Measurements from ENCODE around the gene DXO.
"Not testable (repeated sequence)": the region's sequence is repeated elsewhere in the genome, so short reads cannot be mapped to it uniquely, and the experiment has no call there.

Gene DXO

DNA sequence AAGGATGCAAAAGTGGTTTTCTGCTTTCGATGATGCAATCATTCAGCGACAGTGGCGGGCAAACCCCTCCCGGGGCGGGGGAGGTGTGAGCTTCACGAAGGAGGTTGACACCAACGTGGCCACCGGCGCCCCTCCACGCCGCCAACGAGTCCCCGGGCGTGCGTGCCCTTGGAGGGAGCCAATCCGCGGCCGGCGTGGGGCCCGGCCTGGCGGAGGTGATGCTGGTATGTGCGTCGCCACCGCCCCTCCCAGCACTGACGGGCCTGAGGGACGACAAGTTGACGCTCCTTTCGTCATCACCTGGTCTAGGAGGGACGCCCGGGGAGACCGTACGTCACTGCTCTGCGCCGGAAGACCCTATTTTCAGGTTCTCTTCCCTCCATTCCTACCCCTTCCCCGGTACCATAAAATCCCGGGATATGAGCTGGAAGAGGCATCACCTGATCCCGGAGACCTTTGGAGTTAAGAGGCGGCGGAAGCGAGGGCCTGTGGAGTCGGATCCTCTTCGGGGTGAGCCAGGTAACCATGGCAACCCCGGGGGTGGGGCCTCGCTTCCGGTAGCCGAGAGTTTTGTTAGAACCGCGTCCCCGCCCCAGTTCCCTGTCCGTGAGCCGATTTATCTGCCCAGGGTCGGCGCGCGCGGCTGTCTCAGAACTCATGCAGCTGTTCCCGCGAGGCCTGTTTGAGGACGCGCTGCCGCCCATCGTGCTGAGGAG, at the start of gene DXO:
TSS of gene DXO (minus strand) at position 146 of the 716 bp plus-strand sequence. CDS start 463 bp downstream, outside the sequence.
- peak; percentile 98 for DNase-seq

GRCh38 chr6:32014547-32014946, 42.6 kb upstream of the DXO start, which contains the start of gene C4B:
TSS of gene C4B (plus strand) at chr6:32014795. CDS start at chr6:32014846, 51 bp downstream.
- DNase-seq = not testable (repeated sequence)

DNA sequence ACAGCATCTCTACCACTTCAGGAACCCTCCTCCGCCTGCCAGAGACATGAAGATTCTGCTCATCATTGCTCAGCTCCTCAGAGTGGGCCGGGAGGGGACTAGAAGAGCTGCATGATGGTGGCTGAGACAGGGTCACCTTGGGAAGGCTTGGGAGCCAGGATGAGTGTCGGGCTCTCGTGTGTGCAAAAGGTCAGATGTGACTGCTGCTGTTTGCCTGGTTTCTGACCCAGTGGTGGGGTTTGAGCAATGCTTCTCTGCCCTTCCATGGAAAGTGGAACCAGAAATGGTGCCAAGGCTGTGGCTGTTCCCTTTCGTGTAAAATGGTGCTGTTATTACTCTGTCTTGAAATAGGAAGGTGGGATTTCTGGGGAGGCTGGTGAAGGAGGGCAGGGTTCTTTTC, 41.8 kb upstream of the DXO start:
- DNase-seq = not testable (repeated sequence)

DNA sequence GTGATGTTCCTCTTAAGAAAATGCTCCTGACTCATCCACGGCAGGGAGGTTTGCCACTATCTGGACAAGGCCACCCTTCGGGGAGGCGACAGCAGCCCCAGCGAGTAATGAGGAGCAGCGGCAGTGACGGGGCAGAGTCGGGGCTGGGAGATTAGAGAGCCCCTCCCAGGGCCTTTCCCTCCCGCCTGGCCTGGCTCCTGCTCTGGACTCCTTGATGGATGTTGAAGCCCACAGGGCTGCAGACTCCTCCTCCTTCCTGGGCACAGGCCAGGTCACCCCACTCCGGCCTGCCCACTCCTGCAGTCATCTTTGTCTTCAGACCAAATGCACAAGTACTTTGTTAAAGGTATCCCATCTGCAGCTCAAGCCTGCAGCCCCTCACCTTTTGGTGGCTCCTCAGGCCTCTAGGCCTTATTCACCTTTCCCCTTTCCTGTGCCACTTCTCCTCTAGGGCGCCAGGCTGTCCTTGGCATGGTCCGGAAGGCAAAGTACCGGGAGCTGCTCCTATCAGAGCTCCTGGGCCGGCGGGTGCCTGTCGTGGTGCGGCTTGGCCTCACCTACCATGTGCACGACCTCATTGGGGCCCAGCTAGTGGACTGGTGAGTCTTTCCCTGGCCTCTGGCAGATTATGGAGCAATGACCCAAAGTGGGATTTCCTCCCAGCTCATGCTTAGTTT, 41.1 kb upstream of the DXO start:
- not testable (repeated sequence) for DNase-seq

GRCh38 chr6:32010856-32011530, 39.1 kb upstream of the DXO start:
- not testable (repeated sequence) for DNase-seq

DNA sequence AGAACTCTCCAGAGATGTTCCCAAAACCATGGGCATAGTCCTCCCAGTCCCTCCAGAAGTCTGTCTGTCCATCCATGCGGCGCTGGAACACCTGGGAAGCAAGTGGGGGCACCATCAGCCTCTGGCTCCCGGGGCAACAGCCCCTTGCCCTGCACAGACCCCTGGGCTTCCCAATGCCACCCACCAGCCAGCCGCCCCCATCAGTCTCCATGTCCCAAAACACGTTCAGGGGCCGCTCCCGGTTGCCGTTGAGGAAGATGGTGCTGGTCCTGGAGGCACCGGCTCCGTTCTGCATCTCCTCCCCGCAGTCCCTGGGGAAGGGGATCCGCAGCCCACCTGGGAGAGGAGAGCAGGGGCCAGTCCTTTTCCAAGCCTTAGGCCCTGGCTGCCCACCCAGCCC, 37.6 kb upstream of the DXO start:
- not testable (repeated sequence) for DNase-seq

GRCh38 chr6:32008616-32009015, 36.7 kb upstream of the DXO start:
- DNase-seq = not testable (repeated sequence)

GRCh38 chr6:32008037-32008436, 36.1 kb upstream of the DXO start:
- DNase-seq = not testable (repeated sequence)

DNA sequence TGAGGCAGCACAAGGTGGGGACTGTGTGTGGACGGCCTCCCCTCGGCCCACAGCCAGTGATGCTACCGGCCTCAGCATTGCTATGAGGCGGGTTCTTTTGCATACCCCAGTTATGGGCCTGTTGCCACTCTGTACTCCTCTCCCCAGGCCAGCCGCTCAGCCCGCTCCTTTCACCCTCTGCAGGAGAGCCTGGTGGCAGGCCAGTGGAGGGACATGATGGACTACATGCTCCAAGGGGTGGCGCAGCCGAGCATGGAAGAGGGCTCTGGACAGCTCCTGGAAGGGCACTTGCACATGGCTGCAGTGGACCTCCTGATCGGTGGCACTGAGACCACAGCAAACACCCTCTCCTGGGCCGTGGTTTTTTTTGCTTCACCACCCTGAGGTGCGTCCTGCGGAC, 35.1 kb upstream of the DXO start:
- not testable (repeated sequence) for DNase-seq

- not testable (repeated sequence) for DNase-seq
Measured at GRCh38 chr6:32005991-32006529, 34.1 kb upstream of the DXO start.

GRCh38 chr6:32005538-32005880, 33.6 kb upstream of the DXO start:
- DNase-seq = not testable (repeated sequence)

DNA sequence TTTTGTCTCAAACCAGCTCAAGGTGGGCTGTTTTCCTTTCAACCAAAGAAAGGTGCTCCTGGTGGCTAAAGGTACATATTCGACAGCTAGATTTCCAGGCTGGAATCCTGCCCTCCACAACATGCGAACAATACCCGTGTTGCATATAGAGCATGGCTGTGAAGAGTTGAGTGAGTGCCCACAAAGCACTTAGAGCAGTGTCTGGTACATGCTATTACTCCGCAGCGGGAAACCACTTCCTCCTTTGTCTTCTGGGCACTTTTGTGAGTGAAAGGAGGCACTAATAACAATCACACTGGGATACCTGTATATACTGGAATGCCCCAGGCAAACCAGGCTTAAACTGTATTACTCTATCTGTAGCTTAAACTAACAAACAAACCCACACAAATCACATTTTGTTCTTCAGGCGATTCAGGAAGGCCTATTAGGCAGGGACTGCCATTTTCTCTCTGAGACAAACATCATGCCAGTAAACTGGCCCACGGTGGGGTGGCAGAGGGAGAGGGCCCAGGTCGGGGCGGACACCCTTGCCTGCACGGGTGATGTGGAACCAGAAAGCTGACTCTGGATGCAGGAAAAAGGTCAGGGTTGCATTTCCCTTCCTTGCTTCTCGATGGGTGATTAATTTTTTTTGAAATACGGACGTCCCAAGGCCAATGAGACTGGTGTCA, 33.1 kb upstream of the DXO start:
- DNase-seq = not testable (repeated sequence)

DNA sequence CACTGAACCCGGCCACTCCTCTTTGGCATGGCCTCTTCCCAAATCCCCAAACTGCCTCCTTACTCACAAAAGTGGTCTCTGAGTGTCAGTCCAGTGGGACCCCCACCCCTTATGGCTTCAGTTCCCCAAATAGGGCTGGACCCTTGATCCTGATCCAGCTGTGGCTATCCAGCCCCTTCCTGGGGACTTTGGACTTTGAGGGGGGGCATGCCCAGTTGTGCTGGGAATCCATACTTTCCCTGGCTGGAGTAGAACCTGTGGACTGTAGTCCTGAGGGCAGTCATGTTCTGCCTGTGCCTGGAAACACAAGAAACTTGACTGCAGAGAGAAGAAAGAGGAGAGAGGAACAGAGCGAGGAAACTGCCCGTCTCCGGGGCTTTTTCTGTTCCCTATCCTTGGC, 32.5 kb upstream of the DXO start:
- not testable (repeated sequence) for DNase-seq

GRCh38 chr6:32003301-32003700, 31.4 kb upstream of the DXO start:
- not testable (repeated sequence) for DNase-seq

GRCh38 chr6:32002546-32003268, 30.8 kb upstream of the DXO start:
- not testable (repeated sequence) for DNase-seq

- DNase-seq = not testable (repeated sequence)
Measured at GRCh38 chr6:31996385-31996784, 24.4 kb upstream of the DXO start.

DNA sequence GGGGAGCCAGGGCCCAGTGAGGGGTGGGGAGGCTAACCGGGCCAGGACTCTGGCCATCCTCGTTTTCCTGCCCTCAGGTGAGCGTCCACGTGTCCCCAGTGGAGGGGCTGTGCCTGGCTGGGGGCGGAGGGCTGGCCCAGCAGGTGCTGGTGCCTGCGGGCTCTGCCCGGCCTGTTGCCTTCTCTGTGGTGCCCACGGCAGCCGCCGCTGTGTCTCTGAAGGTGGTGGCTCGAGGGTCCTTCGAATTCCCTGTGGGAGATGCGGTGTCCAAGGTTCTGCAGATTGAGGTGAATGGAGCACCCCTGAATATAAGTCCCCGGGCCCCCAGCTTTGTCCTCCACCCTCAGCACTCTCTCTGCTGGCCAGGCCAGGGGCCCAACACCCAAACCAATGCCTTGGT, 22.5 kb upstream of the DXO start:
- DNase-seq = not testable (repeated sequence)

GRCh38 chr6:31989363-31989762, 17.4 kb upstream of the DXO start:
- not testable (repeated sequence) for DNase-seq

DNA sequence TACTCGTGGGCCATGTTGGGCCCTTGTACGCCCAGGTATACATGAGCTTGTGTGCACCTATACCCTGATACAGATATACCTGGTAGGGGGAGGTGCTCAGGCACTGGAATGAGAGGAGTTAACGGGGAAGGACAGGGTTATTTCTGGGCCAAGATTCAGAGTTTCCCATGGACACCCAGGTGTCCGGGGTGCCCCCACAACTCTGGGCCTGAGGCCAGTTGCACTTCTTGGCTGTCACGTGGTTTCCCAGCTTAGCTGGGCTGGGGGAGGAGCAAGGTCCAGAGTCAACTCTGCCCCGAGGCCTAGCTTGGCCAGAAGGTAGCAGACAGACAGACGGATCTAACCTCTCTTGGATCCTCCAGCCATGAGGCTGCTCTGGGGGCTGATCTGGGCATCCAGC, 9.8 kb upstream of the DXO start, which contains the start of gene C4A:
TSS of gene C4A (plus strand) at position 314 of the 400 bp plus-strand sequence. CDS start at position 365, 51 bp downstream.
- DNase-seq = not testable (repeated sequence)

DNA sequence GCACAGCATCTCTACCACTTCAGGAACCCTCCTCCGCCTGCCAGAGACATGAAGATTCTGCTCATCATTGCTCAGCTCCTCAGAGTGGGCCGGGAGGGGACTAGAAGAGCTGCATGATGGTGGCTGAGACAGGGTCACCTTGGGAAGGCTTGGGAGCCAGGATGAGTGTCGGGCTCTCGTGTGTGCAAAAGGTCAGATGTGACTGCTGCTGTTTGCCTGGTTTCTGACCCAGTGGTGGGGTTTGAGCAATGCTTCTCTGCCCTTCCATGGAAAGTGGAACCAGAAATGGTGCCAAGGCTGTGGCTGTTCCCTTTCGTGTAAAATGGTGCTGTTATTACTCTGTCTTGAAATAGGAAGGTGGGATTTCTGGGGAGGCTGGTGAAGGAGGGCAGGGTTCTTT, 9.1 kb upstream of the DXO start:
- not testable (repeated sequence) for DNase-seq

DNA sequence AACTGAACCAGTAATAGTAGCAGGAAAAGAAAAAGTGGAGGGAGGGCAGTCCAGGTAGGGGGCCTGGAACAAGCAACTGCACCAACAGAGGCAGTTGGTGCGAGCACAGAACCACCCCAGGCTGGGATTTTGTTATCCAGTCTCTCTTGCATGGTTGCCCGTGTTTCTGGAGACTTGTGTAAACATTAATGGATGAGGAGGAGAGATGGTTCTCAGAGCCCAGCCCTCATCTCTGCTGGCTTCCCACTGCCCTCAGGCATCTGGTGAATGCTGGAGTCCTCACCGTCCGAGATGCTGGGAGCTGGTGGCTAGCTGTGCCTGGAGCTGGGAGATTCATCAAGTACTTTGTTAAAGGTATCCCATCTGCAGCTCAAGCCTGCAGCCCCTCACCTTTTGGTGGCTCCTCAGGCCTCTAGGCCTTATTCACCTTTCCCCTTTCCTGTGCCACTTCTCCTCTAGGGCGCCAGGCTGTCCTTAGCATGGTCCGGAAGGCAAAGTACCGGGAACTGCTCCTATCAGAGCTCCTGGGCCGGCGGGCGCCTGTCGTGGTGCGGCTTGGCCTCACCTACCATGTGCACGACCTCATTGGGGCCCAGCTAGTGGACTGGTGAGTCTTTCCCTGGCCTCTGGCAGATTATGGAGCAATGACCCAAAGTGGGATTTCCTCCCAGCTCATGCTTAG, 8.4 kb upstream of the DXO start:
- DNase-seq = not testable (repeated sequence)

All from activated T-cell treated with anti-CD3 and anti-CD28 coated beads, Interleukin-2, amount 50 U/mL, for 1 hour (primary cell).